IPS DF 19.7 (cell line): ENCODE data around the gene SRRM5.
"Not testable (repeated sequence)": the region's sequence is repeated elsewhere in the genome, so short reads cannot be mapped to it uniquely, and the experiment has no call there.

Experiments used
- DNase-seq: peaks from one replicate; pipeline ENCODE4 v3.0.0-alpha.2; 2013; ENCODE audit warnings: low read depth, low spot score

SRRM5 gene

GRCh38 chr19:43611788-43612187, at the start of gene SRRM5:
Gene SRRM5 (plus strand): TSS chr19:43612088. CDS start chr19:43612122, 34 bp downstream.
- DNase-seq = no peak

GRCh38 chr19:43562226-43562697, 49.6 kb upstream of the SRRM5 start:
- no peak for DNase-seq

GRCh38 chr19:43562698-43563241, 49.1 kb upstream of the SRRM5 start:
- no peak for DNase-seq

- no peak for DNase-seq
Measured at GRCh38 chr19:43563816-43564457, 48.0 kb upstream of the SRRM5 start.

- DNase-seq = no peak
Measured at GRCh38 chr19:43564800-43565199, 47.1 kb upstream of the SRRM5 start.

- DNase-seq = no peak
Measured at GRCh38 chr19:43569657-43570056, 42.2 kb upstream of the SRRM5 start.

- no peak for DNase-seq
Measured at GRCh38 chr19:43570174-43570791, 41.6 kb upstream of the SRRM5 start.

GRCh38 chr19:43572171-43572588, 39.7 kb upstream of the SRRM5 start:
- no peak for DNase-seq

- no peak for DNase-seq
Measured at GRCh38 chr19:43574424-43575155, 37.3 kb upstream of the SRRM5 start.

GRCh38 chr19:43575156-43575950, 36.5 kb upstream of the SRRM5 start, which contains the start of the genes PINLYP and XRCC1:
Gene PINLYP (plus strand): TSS chr19:43575801. CDS start chr19:43577192, 1,391 bp downstream.
Gene XRCC1 (minus strand): TSS chr19:43575527. CDS start chr19:43575458, 69 bp downstream.
- DNase-seq = peak; percentile 95

GRCh38 chr19:43575955-43576878, 35.7 kb upstream of the SRRM5 start:
- DNase-seq = no peak

GRCh38 chr19:43578787-43579186, 33.1 kb upstream of the SRRM5 start:
- DNase-seq = no peak

GRCh38 chr19:43581467-43581866, 30.4 kb upstream of the SRRM5 start:
- no peak for DNase-seq

- DNase-seq = no peak
Measured at GRCh38 chr19:43582495-43582894, 29.4 kb upstream of the SRRM5 start.

GRCh38 chr19:43584484-43584883, 27.4 kb upstream of the SRRM5 start:
- no peak for DNase-seq

GRCh38 chr19:43586346-43586745, 25.5 kb upstream of the SRRM5 start:
- no peak for DNase-seq

- DNase-seq = not testable (repeated sequence)
Measured at GRCh38 chr19:43587029-43587428, 24.9 kb upstream of the SRRM5 start.

GRCh38 chr19:43589277-43589676, 22.6 kb upstream of the SRRM5 start:
- no peak for DNase-seq

- DNase-seq = no peak
Measured at GRCh38 chr19:43589678-43590077, 22.2 kb upstream of the SRRM5 start.
